Skeletal muscle cell (primary cell): ENCODE measurements around the gene CD82.

Source experiments
- DNase-seq: peaks from one replicate; pipeline ENCODE4 v3.0.0-alpha.2; 2010; ENCODE audit warnings: low read depth
- H3K4me3 ChIP-seq: 2 replicates; pipeline ENCODE4 v1.5.1; 2011; ENCODE audit warnings: low read depth, mild to moderate bottlenecking, control low read depth, low read length, moderate library complexity

CD82 gene

GRCh38 chr11:44595964-44596381, 30.5 kb downstream of the CD82 start:
- DNase-seq, result no peak
- H3K4me3 ChIP-seq, result no peak overlapping the region

GRCh38 chr11:44596525-44597276, 31.2 kb downstream of the CD82 start:
- no peak overlapping the region for H3K4me3 ChIP-seq
- DNase-seq, result no peak

GRCh38 chr11:44597358-44598012, 32.0 kb downstream of the CD82 start:
- DNase-seq, result no peak

GRCh38 chr11:44598831-44599230, 33.4 kb downstream of the CD82 start:
- no peak overlapping the region for H3K4me3 ChIP-seq
- DNase-seq, result no peak

More at GRCh38 chr11:44597358-44598012, 32.0 kb downstream of the CD82 start:
- no peak overlapping the region for H3K4me3 ChIP-seq

GRCh38 chr11:44600261-44600660, 34.8 kb downstream of the CD82 start:
- DNase-seq, result no peak
- no peak overlapping the region for H3K4me3 ChIP-seq

- peak; percentile 43 for DNase-seq
- no peak overlapping the region for H3K4me3 ChIP-seq
Observed at GRCh38 chr11:44600839-44601383, 35.4 kb downstream of the CD82 start.

GRCh38 chr11:44601471-44602370, 36.3 kb downstream of the CD82 start:
- H3K4me3 ChIP-seq, result no peak overlapping the region
- no peak for DNase-seq

GRCh38 chr11:44602891-44603310, 37.4 kb downstream of the CD82 start:
- H3K4me3 ChIP-seq, result no peak overlapping the region
- DNase-seq, result no peak

GRCh38 chr11:44604171-44604581, 38.7 kb downstream of the CD82 start:
- H3K4me3 ChIP-seq, result no peak overlapping the region
- no peak for DNase-seq

GRCh38 chr11:44605068-44605708, 39.7 kb downstream of the CD82 start:
- no peak for DNase-seq

GRCh38 chr11:44605965-44606364, 40.5 kb downstream of the CD82 start:
- DNase-seq, result no peak
- no peak overlapping the region for H3K4me3 ChIP-seq

More at GRCh38 chr11:44605068-44605708, 39.7 kb downstream of the CD82 start:
- H3K4me3 ChIP-seq, result no peak overlapping the region

- no peak for DNase-seq
- no peak overlapping the region for H3K4me3 ChIP-seq
Observed at GRCh38 chr11:44606472-44606871, 41.0 kb downstream of the CD82 start.

GRCh38 chr11:44607319-44607962, 42.0 kb downstream of the CD82 start:
- DNase-seq, result no peak
- H3K4me3 ChIP-seq, result no peak overlapping the region

GRCh38 chr11:44607987-44608386, 42.5 kb downstream of the CD82 start:
- no peak for DNase-seq
- no peak overlapping the region for H3K4me3 ChIP-seq

GRCh38 chr11:44608651-44608990, 43.2 kb downstream of the CD82 start:
- no peak for DNase-seq
- H3K4me3 ChIP-seq, result no peak overlapping the region

GRCh38 chr11:44608991-44609782, 43.7 kb downstream of the CD82 start:
- no peak overlapping the region for H3K4me3 ChIP-seq
- DNase-seq, result no peak

- DNase-seq, result no peak
- no peak overlapping the region for H3K4me3 ChIP-seq
Observed at GRCh38 chr11:44609783-44610155, 44.3 kb downstream of the CD82 start.
